ENCODE results near the gene BRD9. TPM values are rescaled to one million over a fixed set of nuclear protein-coding genes. Genes with fewer than 3 reads are reported as not detected.
A peak's percentile ranks its signal among the peaks of the same experiment; 100 is the strongest.

Gene BRD9
- total RNA-seq, 2 donors from 2014 or later: 18.9 to 47.1 TPM

DNA sequence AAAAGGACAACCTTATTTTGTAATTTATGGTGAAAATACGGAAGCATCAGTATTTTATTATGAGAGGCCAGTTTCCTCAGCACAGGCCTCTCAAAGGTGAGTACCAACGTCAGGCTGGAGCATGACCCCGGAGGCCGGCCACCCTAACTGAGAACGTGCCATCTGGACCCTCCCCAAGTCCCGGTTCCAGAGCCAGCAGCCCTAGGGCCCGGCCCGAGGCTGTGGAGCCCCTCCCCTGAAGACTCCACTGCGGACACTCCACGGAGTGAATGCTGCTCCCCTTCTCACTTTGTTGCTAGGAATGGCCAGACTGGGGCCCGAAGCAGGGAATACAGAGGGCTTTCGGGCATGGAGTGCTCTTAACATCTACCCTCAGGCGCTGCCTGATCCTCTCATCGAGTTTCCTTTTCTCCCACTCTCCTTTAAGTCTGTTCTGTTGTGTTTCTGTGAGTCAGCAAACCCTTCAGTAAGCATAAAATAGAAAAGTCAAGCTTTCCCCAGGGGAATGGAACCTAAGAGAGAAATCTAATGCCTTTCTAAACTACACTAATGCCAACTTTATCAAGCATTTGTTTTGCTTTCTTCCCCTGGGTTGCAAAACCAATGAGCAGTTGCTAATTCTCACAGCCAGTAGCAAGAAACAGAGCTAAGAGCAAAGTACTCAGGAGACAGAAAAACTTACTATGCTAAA is 4.5 kb downstream of the BRD9 start:
- Histone ChIP-seq H3K36me3 (replicated peaks in 1 of 2; ENCODE audit: insufficient read depth in 1 of 2, low read depth in 2 of 2) (peaks cover 13 to 36% of the 10 kb centered on the region in 2 donors), H3K27ac (no peak overlapping the region), H3K9me3 (no peaks in the 10 kb centered on the region), H3K4me3 (no peak overlapping the region), H3K27me3 (no peaks in the 10 kb centered on the region), H3K4me1 (peaks cover 12% of the 10 kb centered on the region)
- ATAC-seq (no peak), DNase-seq (no peak)
- intact Hi-C loops (cut with DNase I): no loop called here
- TF ChIP-seq, protein P1, sequence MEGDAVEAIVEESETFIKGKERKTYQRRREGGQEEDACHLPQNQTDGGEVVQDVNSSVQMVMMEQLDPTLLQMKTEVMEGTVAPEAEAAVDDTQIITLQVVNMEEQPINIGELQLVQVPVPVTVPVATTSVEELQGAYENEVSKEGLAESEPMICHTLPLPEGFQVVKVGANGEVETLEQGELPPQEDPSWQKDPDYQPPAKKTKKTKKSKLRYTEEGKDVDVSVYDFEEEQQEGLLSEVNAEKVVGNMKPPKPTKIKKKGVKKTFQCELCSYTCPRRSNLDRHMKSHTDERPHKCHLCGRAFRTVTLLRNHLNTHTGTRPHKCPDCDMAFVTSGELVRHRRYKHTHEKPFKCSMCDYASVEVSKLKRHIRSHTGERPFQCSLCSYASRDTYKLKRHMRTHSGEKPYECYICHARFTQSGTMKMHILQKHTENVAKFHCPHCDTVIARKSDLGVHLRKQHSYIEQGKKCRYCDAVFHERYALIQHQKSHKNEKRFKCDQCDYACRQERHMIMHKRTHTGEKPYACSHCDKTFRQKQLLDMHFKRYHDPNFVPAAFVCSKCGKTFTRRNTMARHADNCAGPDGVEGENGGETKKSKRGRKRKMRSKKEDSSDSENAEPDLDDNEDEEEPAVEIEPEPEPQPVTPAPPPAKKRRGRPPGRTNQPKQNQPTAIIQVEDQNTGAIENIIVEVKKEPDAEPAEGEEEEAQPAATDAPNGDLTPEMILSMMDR (IDR thresholded peaks at IDR 0.05): no peak
- no peak for TF ChIP-seq POLR2A (IDR thresholded peaks at IDR 0.05)
- WGBS, 2 donors: 83 to 84% methylated on average over 12 to 14 of the region's 14 CpGs

DNA sequence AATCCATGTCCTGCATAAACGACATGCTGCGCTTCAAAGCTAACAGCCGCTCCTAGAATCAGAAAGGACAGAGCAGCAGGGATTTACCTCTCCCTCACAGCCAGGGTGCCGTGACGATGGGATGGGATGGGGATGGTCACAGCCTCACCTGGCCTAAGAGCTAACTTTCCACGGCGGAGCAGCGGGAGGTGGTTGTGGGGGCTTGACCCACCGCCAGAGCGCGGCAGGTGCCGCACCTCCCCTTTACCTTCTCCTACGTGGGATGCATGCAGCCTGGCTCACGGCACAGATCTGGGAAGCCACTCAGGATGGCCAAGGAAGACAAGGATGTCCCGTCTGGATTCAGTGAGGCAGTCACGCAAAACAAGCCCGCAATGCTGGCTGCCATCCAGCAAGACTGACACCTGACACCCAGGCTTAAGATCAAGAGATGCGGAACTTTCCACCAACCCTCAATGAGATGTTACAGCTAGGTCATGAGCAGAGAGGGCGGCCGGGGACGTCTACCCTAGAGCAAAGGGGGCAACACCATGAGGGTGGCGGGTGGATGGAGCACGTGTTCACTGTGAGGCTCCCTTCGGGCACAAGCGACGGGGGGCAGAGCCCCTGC is 5.8 kb downstream of the BRD9 start:
- Histone ChIP-seq H3K36me3 (replicated peaks in 1 of 2; ENCODE audit: insufficient read depth in 1 of 2, low read depth in 2 of 2) (peaks cover 13 to 39% of the 10 kb centered on the region in 2 donors), H3K4me1 (peaks cover 6% of the 10 kb centered on the region), H3K27me3 (no peaks in the 10 kb centered on the region), H3K4me3 (no peak overlapping the region), H3K27ac (no peak overlapping the region), H3K9me3 (no peaks in the 10 kb centered on the region)
- WGBS, 2 donors: 90 to 95% methylated on average over 11 to 26 of the region's 26 CpGs
- DNase-seq (peak in 1 of 4 donors; percentile 12), ATAC-seq (no peak)
- TF ChIP-seq, protein P1 (IDR thresholded peaks at IDR 0.05): no peak
- no peak for TF ChIP-seq POLR2A (IDR thresholded peaks at IDR 0.05)
- intact Hi-C loops (cut with DNase I): no loop called here

DNA sequence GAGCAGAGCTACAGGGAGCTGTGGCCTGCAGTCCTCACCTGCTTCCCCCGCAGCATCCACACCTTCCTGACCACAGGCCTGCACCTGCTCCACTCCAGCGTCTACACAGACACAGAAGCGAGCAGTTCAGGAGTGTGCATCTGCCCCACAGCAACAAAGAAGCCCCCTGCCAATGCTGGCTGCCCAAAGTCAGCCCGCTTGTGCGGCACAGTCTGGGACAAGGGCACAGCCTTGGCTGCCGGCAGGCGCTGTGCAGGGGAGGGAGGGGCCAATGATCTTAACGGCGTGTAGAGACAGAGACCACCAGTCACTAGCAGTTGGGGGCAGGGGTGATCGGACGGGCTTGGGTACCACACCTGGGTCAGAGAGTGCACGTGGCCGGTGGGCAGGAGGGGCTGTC is 6.6 kb downstream of the BRD9 start:
- no peaks in the 10 kb centered on the region for H3K4me1 ChIP-seq
- no peak for ATAC-seq
- 92 to 94% methylated on average over 13 of the region's 13 CpGs for WGBS, 2 donors
- peak in 1 of 4 donors; percentile 4 for DNase-seq
- H3K27me3 ChIP-seq: no peaks in the 10 kb centered on the region
- peaks cover 13 to 42% of the 10 kb centered on the region in 2 donors for H3K36me3 ChIP-seq (replicated peaks in 1 of 2; ENCODE audit: insufficient read depth in 1 of 2, low read depth in 2 of 2)
- H3K27ac ChIP-seq: no peak overlapping the region
- intact Hi-C loops (cut with DNase I): no loop called here
- H3K9me3 ChIP-seq: no peaks in the 10 kb centered on the region
- H3K4me3 ChIP-seq: no peak overlapping the region
- no peak for TF ChIP-seq POLR2A (IDR thresholded peaks at IDR 0.05)
- TF ChIP-seq, protein P1 (IDR thresholded peaks at IDR 0.05): no peak

DNA sequence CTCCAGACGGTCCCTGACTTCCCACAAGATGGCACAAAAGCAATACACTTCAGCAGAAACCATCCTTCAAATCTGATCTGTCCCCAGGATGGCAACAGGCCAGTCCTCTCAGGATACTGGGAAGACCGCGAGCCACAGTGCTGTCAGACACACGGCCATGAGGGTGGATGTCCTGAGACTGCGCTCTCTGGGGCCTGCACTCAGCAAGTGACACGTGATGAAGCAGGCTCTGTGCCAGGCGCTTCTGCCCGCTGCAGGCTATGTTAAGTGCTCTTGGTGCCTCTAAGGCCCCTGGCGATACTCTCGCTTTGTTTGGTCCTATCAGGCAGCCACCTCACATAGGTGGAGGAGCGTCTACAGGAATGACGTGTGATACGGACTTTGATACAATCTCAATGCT is 7.1 kb downstream of the BRD9 start:
- DNase-seq (peak in 1 of 4 donors; percentile 12), ATAC-seq (no peak)
- H3K27ac ChIP-seq: no peak overlapping the region
- H3K36me3 ChIP-seq (replicated peaks in 1 of 2; ENCODE audit: insufficient read depth in 1 of 2, low read depth in 2 of 2): peaks cover 13 to 42% of the 10 kb centered on the region in 2 donors
- H3K4me1 ChIP-seq: no peaks in the 10 kb centered on the region
- WGBS, 2 donors: 86 to 90% methylated on average over 7 to 13 of the region's 13 CpGs
- H3K27me3 ChIP-seq: no peaks in the 10 kb centered on the region
- TF ChIP-seq POLR2A (IDR thresholded peaks at IDR 0.05): no peak
- TF ChIP-seq, protein P1 (IDR thresholded peaks at IDR 0.05): no peak
- H3K4me3 ChIP-seq: no peak overlapping the region
- no peaks in the 10 kb centered on the region for H3K9me3 ChIP-seq
- intact Hi-C loops (cut with DNase I): no loop called here

DNA sequence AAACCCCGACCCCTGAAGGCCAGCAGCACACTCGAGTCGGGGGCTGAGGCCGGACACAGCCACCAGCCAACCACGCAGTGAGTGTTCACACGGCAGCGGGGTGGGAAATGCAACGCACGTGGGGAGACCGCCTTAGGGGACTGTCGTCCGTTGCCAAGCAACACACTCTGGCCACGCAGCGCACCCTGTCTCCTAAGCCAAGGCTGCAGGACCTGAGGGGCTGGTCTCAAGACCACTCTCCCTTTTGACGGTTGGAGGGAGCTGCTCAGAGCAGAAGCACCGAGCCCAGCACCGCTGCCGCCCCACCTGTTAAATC is 7.5 kb downstream of the BRD9 start:
- ATAC-seq (no peak), DNase-seq (no peak)
- Histone ChIP-seq H3K9me3 (no peaks in the 10 kb centered on the region), H3K4me3 (no peak overlapping the region), H3K4me1 (no peaks in the 10 kb centered on the region), H3K27ac (no peak overlapping the region), H3K36me3 (replicated peaks in 1 of 2; ENCODE audit: insufficient read depth in 1 of 2, low read depth in 2 of 2) (peaks cover 13 to 40% of the 10 kb centered on the region in 2 donors), H3K27me3 (no peaks in the 10 kb centered on the region)
- intact Hi-C loops (cut with DNase I): no loop called here
- 92 to 93% methylated on average over 12 to 15 of the region's 18 CpGs for WGBS, 2 donors
- no peak for TF ChIP-seq POLR2A (IDR thresholded peaks at IDR 0.05)
- TF ChIP-seq, protein P1 (IDR thresholded peaks at IDR 0.05): no peak

Data from body of pancreas (tissue), 4 donors.